ENCODE measurements around the gene PRAME. TPM values are rescaled to one million over a fixed set of nuclear protein-coding genes. Genes with fewer than 3 reads are reported as not detected.

PRAME gene
- total and polyA plus RNA-seq, 2 experiments from 2014 or later, result not detected

- Histone ChIP-seq H3K36me3 (replicated peaks; ENCODE audit: insufficient read depth, low read depth) (no peaks in the 10 kb centered on the region), H3K4me1 (ENCODE audit: insufficient read depth) (no peaks in the 10 kb centered on the region), H3K4me2 (no peak overlapping the region), H3K9me2 (replicated peaks; ENCODE audit: insufficient read depth) (no peaks in the 10 kb centered on the region), H3K79me2 (no peaks in the 10 kb centered on the region), H3K9me3 (ENCODE audit: low read depth) (no peaks in the 10 kb centered on the region), H3K27ac (no peak overlapping the region), H3K27me3 (peaks cover 15% of the 10 kb centered on the region), H4K20me1 (ENCODE audit: insufficient read depth, poor library complexity, severe bottlenecking) (no peaks in the 10 kb centered on the region), H3K4me3 (no peak overlapping the region), H2AFZ (no peak overlapping the region)
- no peak for TF ChIP-seq EZH2phosphoT487 (IDR thresholded peaks at IDR 0.05; ENCODE audit: low read depth, severe bottlenecking, unreplicated experiment)
- TF ChIP-seq EZH2 (IDR thresholded peaks at IDR 0.05; ENCODE audit: borderline replicate concordance), result no peak
- no peak for TF ChIP-seq CTCF (IDR thresholded peaks at IDR 0.05; ENCODE audit: poor library complexity)
- WGBS (ENCODE audit: low lambda C conversion rate, missing lambda C conversion rate), result 58% methylated on average over 5 of the region's 5 CpGs
- no peak for DNase-seq (ENCODE audit: low spot score)
Observed at GRCh38 chr22:22546490-22546889, 12.6 kb downstream of the PRAME start.

- Histone ChIP-seq H3K36me3 (replicated peaks; ENCODE audit: insufficient read depth, low read depth) (no peaks in the 10 kb centered on the region), H3K9me2 (replicated peaks; ENCODE audit: insufficient read depth) (no peaks in the 10 kb centered on the region), H3K27me3 (peaks cover 10% of the 10 kb centered on the region), H2AFZ (no peak overlapping the region), H3K4me3 (no peak overlapping the region), H3K4me1 (ENCODE audit: insufficient read depth) (no peaks in the 10 kb centered on the region), H3K27ac (no peak overlapping the region), H4K20me1 (ENCODE audit: insufficient read depth, poor library complexity, severe bottlenecking) (no peaks in the 10 kb centered on the region), H3K9me3 (ENCODE audit: low read depth) (no peaks in the 10 kb centered on the region), H3K4me2 (no peak overlapping the region), H3K79me2 (no peaks in the 10 kb centered on the region)
- no peak for DNase-seq (ENCODE audit: low spot score)
- WGBS (ENCODE audit: low lambda C conversion rate, missing lambda C conversion rate), result 97% methylated on average over 2 of the region's 2 CpGs
- TF ChIP-seq EZH2 (IDR thresholded peaks at IDR 0.05; ENCODE audit: borderline replicate concordance) (no peak), EZH2phosphoT487 (IDR thresholded peaks at IDR 0.05; ENCODE audit: low read depth, severe bottlenecking, unreplicated experiment) (no peak), CTCF (IDR thresholded peaks at IDR 0.05; ENCODE audit: poor library complexity) (no peak)
Observed at GRCh38 chr22:22545084-22545483, 14.0 kb downstream of the PRAME start.

- TF ChIP-seq EZH2phosphoT487 (IDR thresholded peaks at IDR 0.05; ENCODE audit: low read depth, severe bottlenecking, unreplicated experiment) (no peak), CTCF (IDR thresholded peaks at IDR 0.05; ENCODE audit: poor library complexity) (no peak), EZH2 (IDR thresholded peaks at IDR 0.05; ENCODE audit: borderline replicate concordance) (no peak)
Observed at GRCh38 chr22:22538226-22538989, 20.7 kb downstream of the PRAME start.

More at GRCh38 chr22:22538226-22538989, 20.7 kb downstream of the PRAME start:
- H4K20me1 ChIP-seq (ENCODE audit: insufficient read depth, poor library complexity, severe bottlenecking), result no peaks in the 10 kb centered on the region
- no peaks in the 10 kb centered on the region for H3K9me2 ChIP-seq (replicated peaks; ENCODE audit: insufficient read depth)
- no peak for DNase-seq (ENCODE audit: low spot score)
- no peaks in the 10 kb centered on the region for H3K4me1 ChIP-seq (ENCODE audit: insufficient read depth)
- no peaks in the 10 kb centered on the region for H3K79me2 ChIP-seq
- no peak overlapping the region for H3K27ac ChIP-seq
- H3K36me3 ChIP-seq (replicated peaks; ENCODE audit: insufficient read depth, low read depth), result no peaks in the 10 kb centered on the region
- H2AFZ ChIP-seq, result no peak overlapping the region
- no peaks in the 10 kb centered on the region for H3K9me3 ChIP-seq (ENCODE audit: low read depth)
- no peaks in the 10 kb centered on the region for H3K27me3 ChIP-seq
- no peak overlapping the region for H3K4me2 ChIP-seq
- WGBS (ENCODE audit: low lambda C conversion rate, missing lambda C conversion rate), result 82% methylated on average over 7 of the region's 7 CpGs
- no peak overlapping the region for H3K4me3 ChIP-seq

Measured in hepatocyte (in vitro differentiated cells).